CD4-positive, alpha-beta T cell treated with Interleukin-21 for 1 hour (primary cell): Measurements from ENCODE around the gene DYNLT1.
"Not testable (repeated sequence)": the region's sequence is repeated elsewhere in the genome, so short reads cannot be mapped to it uniquely, and the experiment has no call there.

Experiments used
- DNase-seq: peaks from one replicate; pipeline ENCODE4 v3.0.0-alpha.2; 2020

The DYNLT1 gene

GRCh38 chr6:158644231-158645063 is at the start of gene DYNLT1:
Gene DYNLT1, minus strand, starts transcription at chr6:158644743. Its CDS starts 35 bp downstream, at chr6:158644708.
- DNase-seq, result peak; percentile 90

DNA sequence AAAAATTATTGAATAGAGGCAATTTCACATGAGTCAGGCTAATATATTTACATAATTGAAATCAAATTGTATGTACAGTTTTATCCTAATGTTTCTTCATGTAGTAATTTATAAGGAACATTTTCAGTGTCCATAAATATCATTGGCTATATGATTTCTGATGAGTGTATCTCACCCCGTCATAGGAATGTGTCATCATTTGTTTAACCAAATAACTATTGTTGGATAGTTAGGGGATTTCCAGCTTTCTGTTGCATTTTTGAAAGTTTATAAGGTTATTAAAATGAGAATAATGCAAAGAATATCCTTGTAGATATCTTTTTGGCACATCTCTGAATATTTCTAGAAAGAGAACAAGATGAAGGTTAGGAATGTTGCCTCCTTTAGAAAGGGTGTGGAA is 44.3 kb upstream of the DYNLT1 start:
- peak; percentile 31 for DNase-seq

GRCh38 chr6:158687506-158687905 is 43.0 kb upstream of the DYNLT1 start:
- no peak for DNase-seq

GRCh38 chr6:158686791-158687381 is 42.3 kb upstream of the DYNLT1 start:
- DNase-seq, result peak; percentile 86

GRCh38 chr6:158686311-158686710 is 41.8 kb upstream of the DYNLT1 start:
- DNase-seq, result no peak

GRCh38 chr6:158684745-158685324 is 40.3 kb upstream of the DYNLT1 start:
- no peak for DNase-seq

- no peak for DNase-seq
Measured at GRCh38 chr6:158684311-158684710, 39.8 kb upstream of the DYNLT1 start.

DNA sequence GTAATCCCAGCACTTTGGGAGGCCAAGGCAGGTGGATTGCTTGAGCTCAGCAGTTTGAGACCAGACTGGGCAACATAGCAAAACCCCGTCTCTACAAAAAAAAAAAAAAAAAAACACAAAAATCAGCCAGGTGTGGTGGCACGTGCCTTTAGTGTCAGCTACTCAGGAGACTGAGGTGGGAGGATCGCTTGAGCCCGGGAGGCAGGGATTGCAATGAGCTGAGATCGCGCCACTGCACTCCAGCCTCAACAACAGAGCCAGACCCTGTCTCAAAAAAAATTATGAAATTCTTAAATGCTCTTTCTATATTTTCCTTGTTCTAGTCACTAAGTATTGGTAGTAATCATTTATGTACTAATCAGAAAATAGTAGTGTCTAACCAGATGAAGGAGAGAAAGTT is 35.9 kb upstream of the DYNLT1 start:
- no peak for DNase-seq

- DNase-seq, result no peak
Measured at GRCh38 chr6:158680015-158680414, 35.5 kb upstream of the DYNLT1 start.

DNA sequence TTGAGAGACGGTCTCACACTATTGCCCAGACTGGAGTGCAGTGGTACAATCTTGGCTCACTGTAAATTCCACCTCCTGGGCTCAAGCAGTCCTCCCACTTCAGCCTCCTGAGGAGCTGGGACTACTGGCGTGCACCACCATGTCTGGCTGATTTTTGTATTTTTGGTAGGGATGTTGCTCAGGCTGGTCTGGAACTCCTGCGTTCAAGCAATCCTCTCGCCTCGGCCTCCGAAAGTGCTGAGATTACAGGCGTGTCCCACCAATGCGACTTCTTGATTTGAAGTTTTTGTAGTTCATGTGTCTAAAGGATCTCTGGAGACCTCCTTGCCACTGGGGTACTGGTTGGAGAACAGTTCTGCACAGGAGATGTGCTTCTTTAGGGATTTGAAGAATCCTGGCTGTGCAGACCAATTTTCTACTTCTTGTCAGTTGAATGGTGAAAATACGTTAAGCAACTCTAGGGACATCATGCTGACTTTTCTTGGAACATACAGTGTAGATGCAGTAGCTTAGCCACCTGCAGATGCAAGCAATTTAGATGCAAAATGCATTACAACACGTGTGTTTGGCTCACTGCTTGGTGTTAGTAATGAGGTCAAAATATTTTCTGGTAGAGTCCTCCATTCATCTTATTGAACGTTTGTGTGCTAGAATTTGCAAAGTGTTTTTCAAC is 33.5 kb upstream of the DYNLT1 start:
- DNase-seq, result no peak

DNA sequence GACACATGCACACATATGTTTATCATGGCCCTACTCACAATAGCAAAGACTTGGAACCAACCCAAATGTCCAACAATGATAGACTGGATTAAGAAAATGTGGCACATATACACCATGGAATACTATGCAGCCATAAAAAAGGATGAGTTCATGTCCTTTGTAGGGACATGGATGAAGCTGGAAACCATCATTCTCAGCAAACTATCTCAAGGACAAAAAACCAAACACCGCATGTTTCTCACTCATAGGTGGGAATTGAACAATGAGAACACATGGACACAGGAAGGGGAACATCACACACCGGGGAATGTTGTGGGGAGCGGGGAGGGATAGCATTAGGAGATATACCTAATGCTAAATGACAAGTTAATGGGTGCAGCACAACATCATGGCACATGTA is 32.6 kb upstream of the DYNLT1 start:
- not testable (repeated sequence) for DNase-seq

DNA sequence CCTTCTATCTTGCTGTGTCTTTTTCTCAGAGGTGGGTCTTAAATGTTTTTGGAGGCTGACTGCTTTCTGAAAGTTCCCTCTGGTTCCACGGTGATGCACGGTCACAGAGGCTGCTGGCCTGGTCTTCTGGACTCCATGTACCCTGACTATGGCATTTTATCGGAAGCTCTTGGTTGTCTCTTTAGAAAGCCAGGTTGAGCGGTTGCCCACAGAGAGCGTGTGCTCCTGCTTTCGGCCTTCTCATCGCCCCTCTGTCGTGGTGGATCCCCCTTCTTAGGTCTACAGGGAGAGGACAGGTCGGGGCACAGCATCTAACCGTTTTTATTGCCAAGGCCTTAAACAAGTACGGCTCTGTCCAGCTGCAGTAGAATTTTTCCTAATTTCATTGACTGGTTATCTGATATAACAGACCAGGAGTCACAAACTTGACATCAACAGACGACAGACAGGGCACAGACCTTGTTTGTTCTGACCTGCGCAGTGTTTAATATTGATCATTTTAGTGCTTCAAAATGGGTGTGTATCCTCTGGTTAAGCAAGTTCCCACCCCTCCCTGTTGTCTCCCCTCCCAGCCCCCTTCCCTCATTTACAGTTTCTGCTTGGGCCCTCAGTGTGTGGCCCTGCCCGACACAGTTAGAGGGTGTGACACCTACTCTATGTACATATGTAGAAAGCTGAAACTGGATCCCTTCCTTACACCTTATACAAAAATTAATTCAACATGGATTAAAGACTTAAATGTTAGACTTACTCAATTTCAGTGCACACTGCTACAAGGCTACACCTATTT is 30.0 kb upstream of the DYNLT1 start:
- DNase-seq, result no peak

- DNase-seq, result no peak
Measured at GRCh38 chr6:158672726-158673125, 28.2 kb upstream of the DYNLT1 start.

- DNase-seq, result not testable (repeated sequence)
Measured at GRCh38 chr6:158672119-158672518, 27.6 kb upstream of the DYNLT1 start.

DNA sequence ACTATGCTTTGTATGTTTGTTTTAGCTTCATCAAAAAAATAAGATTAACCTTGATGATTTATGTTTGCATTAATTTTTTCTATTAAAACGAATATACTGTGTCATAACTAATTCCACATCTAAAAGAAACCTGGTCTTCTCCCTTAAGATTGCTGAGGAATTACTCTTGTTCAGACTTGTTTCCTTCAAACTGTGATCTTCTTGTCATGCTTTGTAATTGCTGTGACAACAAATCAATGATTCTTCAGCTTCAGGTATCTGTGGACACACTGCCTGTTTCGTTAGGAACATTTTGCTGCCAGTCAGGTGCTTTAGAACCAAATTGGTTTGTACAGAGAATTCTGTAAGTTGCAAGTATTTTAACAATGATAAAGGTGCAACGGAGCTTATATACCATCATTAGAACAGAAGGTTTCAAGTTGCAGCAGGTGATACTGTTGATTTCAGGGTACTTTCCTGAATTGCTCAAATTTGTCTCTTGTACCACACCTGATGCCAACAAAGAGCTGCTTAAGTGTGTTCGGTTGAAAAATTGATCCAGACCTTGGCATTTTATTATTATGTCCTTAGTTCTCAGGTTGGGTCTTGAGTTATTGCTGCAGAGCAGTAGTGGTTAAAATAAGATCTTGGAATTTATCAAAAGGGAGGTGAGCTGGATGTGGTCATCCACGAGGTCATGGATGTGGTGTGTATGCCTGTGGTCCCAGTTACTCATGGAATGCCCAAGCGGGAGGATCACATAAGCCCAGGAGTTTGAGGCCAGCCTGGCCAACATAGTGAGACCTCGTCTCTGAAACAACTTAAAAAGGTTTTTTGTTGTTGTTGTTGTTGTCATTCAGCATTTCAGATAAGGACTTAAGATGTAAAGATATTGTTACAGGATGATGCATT is 24.8 kb upstream of the DYNLT1 start:
- no peak for DNase-seq

DNA sequence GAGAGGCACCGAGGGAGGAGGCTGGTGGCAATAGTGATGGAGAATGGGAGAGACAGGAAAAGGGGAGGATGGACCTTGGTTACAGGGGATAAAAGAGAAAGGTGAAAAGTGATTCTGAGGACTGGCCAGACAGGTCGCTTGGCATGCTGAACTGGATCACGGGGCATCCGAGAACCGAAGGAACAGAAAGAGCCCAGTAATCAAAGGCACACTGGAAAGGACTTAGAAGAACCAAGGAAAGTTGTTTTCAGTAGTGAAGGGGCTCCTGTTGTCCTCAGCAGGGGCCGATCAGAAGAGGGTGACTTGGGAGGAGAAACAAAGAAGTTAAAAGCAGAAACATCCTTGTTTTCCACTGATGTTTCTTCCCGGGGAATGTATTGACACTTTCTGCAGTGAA is 24.2 kb upstream of the DYNLT1 start:
- no peak for DNase-seq

DNA sequence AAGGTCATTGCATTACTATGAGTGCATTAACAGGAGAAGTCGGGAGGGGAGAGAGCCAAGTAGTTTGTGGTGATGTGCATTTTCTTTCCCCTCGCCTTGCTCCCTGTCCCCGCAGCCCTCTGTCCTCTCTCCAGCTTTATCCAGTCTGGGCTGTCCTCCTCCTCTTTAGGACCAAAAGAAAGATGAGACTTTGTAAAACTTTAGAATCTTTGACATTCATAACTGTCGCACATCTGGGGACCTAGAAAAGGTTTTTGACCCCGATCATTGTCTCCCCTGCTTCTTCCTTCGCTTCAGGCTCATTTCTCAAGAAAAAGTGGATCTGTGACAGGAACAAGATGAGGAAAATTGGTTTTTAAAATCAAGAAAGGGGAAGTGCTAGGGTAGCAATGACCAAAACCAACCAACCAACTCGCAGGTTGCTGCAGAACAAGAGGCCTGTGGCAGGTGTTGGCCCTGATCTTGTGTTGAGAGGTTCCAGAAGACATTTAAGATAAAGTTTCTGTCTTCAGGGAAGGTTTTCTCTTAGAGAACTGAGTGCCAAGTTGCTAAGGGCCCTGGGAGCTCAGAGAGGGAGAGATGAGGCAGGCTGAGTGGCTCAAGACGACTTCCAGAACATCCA is 22.9 kb upstream of the DYNLT1 start:
- DNase-seq, result no peak

- DNase-seq, result no peak
Measured at GRCh38 chr6:158666628-158667359, 22.3 kb upstream of the DYNLT1 start.

DNA sequence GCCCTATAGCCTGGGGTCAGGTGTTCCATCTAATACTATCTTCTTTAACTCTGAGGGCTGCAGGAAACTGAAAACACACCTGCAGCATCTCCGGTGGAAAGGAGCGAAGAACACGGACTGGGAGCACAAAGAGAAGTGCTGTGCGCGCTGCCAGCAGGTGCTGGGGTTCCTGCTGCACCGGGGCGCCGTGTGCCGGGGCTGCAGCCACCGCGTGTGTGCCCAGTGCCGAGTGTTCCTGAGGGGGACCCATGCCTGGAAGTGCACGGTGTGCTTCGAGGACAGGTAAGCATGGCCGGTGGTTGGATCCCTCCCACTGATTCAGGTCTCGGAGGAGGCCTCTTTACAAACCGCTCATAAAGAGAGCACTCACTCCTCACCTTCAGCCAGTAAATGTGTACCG is 20.8 kb upstream of the DYNLT1 start:
- DNase-seq, result no peak

GRCh38 chr6:158663625-158664165 is 19.2 kb upstream of the DYNLT1 start:
- DNase-seq, result no peak
